Measurements from ENCODE around the gene CDKAL1. TPM values are rescaled to one million over a fixed set of nuclear protein-coding genes. Genes with fewer than 3 reads are reported as not detected.

CDKAL1 gene
- total and polyA plus RNA-seq, 2 of the 8 experiments (the other 6 are each of a cell fraction or from before 2014, with no cell fraction given) = 8.4 to 24.6 TPM

- TF ChIP-seq RBBP5 (IDR thresholded peaks at IDR 0.05; ENCODE audit: borderline replicate concordance, low read depth, low read length) = no peak
- no peak for TF ChIP-seq TAF1 (IDR thresholded peaks at IDR 0.05; ENCODE audit: low read depth, low read length)
Measured at GRCh38 chr6:21159465-21159864, 625.2 kb downstream of the CDKAL1 start (continued).

All from H1 (cell line).